Stimulated activated CD8-positive, alpha-beta memory T cell treated with anti-CD3 and anti-CD28 coated beads, Interleukin-4, amount 100 ng/mL, for 48 hours (primary cell): ENCODE data around the gene CCDC120.

ENCODE experiments used
- DNase-seq: peaks from one replicate; pipeline ENCODE4 v3.0.0-alpha.2; 2020

CCDC120 gene

DNA sequence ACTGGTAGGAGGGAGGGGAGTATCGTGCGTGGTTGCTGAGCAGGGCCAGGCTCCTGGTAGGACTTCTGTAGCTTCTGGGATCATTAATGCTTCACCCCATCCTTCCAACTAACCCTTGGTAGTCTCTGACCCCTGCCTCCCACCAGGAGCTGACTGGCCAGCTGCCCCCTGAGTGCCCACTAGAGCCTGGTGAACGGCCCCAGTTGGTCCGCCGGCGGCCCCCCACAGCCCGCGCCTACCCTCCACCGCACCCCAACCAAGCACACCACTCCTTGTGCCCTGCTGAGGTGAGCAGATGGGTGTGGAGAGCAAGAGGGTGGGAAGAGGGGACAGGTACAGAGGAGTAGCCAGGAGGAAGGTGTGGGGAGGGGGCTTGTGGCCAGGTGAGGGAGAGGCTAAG is 4.9 kb downstream of the CCDC120 start:
- no peak for DNase-seq

DNA sequence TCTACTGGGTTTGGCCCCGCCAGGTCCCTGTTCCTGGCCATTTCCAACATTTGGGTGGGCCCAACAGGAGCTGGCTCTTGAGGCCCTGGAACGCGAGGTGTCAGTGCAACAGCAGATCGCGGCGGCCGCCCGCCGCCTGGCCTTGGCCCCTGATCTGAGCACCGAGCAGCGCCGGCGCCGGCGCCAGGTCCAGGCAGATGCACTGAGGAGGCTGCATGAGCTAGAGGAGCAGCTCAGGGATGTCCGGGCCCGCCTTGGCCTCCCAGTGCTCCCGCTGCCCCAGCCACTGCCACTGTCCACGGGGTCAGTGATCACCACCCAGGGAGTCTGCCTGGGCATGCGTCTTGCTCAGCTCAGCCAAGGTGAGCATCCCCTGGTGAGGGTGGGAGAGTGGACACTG is 5.5 kb downstream of the CCDC120 start:
- no peak for DNase-seq

DNA sequence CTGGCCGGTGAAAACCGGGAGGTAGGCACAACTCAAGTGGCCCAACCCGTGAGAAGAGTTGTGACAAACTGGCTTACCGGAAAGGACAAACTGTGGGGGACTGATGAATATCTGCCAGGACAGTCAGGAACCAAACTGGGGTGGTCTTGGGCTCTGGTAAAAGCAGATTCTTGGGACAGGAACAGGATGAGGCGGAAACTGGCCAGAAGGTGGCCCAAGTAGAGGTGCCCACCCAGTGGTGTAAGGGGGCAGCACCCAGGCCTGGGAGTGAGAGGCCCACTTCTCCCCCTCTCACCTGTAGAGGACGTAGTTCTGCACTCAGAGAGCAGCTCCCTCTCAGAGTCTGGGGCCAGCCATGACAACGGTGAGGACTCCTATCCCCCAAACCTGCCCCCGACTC is 5.9 kb downstream of the CCDC120 start:
- DNase-seq: no peak

DNA sequence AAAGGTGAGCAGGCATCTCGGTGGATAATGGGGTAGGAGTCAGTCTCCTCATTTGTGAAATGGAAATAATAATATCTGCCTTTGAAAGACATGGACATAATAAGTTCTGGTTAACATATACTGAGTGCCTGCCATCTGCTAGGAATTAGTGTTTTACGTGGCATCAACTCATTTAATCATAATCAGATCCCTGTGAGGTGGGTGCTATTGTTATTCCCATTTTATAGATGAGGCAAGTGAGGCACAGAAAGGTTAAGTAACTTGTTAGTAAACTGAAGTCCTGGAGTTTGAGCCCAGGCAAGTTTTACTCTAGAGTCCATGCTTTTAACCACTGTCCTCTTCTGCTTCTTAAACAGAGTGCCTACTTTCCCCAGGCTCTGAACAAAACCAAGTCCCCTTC is 7.5 kb downstream of the CCDC120 start:
- no peak for DNase-seq

DNA sequence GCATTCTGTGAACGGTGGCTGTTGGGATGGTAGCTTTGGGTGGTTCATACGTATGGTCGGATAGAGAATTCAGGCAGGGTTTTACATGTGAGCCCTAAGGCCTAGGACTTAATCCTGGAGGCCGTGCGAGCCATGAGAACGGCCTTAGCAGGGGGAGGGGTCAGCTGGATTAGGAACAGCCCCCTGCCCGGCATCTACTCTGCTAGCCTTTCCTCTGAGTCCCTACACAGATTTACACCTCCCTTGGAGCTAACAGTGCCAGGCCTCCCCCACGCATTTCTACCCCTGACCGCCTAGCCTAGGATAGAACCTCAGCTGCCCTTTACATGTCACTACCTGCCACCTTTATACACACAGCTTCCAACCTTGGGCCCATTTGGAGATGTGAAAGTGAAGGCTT is 7.9 kb downstream of the CCDC120 start:
- DNase-seq: no peak

DNA sequence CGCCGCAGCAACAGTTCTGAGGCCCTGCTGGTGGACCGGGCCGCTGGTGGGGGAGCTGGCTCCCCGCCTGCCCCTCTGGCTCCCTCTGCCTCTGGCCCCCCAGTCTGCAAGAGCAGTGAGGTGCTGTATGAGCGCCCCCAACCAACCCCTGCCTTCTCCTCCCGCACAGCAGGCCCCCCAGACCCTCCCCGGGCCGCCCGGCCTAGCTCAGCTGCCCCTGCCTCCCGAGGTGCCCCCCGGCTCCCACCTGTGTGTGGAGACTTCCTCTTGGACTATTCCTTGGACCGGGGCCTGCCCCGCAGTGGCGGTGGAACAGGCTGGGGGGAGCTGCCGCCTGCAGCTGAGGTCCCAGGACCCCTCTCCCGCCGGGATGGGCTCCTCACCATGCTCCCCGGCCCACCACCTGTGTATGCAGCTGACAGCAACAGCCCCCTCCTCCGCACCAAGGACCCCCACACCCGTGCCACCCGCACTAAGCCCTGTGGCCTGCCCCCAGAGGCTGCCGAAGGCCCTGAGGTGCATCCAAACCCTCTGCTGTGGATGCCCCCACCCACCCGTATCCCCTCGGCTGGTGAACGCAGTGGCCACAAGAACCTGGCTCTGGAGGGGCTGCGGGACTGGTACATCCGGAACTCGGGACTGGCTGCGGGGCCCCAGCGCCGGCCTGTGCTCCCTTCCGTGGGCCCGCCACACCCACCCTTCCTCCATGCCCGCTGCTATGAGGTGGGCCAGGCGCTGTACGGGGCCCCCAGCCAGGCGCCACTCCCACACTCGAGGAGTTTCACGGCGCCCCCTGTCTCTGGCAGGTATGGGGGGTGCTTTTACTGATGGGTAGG is 8.7 kb downstream of the CCDC120 start:
- DNase-seq: no peak

DNA sequence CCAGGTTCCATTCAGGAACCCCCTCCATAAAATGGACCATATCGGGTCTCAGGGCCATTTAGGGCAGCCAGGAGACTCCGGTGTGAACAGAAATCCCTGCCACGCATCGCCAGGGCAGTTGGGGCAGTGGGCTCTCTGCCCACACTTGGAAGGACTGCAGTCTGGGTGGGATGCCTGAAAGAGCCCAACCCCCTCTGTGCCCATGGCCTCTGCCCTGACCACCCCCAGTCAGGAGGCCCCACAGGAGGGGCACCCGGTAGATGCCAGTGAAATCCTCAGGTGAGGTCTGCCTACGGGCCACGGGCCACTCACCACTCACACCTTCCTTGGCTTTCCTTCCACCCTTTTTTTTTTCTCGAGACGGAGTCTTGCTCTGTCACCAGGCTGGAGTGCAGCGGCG is 10.2 kb downstream of the CCDC120 start:
- DNase-seq: no peak

DNA sequence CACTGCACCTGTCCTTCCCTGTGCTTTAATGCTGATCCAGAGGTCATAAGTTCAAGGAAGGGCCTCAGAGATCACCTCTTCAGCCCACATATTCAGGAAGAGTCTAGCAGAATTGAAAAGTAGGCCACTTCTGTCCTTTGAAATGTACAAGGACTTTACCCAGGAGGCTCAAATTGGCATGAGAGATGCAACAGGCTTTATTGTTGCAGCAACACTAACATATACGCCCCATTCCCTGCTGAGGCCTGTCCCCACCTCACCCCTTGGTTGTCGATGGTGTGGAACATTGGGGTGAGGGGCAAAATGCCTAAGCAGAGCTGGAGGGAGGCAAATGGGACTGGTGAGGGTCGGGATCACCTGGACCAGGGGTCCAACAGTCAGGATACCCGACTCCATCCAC is 12.2 kb downstream of the CCDC120 start:
- DNase-seq: no peak

DNA sequence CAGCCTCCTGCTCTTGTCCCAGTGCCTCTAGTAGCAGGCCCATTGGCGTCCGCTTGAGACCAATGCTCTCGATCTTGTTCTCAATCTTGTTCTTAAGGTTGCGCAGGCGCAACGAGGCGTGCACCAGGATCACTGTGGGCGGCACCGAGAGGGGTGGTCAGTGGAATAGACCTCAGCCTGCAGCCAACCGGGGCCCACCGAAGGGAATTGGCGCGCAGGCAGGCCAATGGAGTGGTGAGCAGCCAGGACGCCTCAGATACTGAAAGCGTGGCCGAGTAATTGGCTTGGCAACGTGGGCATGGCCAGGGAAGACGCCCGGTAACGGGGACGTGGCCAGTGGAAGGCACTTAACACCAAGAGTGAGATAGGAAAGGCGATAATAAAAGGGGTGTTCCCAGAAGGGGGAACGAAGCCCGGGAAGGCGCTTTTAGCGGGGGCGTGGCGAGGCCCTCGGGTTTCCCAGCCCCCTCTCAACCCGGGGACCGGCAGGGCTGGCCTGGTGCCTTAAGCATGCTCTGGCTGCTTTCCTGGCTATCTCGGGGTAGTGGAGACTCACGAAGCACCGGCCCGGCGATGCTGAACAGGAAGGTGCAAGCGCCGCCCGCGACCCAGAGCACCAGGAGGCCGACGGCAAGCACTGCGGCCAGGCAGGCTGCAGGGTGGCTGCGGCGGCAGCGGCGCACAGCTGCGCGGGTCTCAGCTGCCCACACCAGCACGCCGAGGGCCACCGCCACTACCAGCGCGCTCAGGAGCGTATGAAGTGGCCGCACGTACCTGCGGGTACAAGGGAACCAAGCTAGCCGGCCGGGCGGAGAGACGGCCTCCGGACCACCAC is 13.3 kb downstream of the CCDC120 start:
- no peak for DNase-seq

DNA sequence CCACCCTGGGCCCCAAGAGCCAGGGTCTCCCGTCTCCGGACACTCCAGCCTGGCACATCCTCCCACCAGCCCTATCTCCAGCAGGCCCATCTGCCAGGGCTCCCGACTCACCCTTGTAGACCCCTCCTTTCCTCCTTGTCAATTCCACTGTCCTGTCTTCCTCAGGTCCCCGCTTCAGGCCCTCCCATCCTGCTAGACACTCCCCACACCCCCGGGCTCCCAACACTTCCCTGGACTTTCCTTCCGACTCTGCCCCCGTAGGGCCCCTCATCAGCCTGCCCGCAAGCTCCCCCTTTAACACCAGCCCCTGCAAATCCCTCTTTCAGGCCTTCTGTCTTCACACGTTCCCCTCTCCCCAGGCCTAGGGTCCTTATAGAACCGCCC is 13.9 kb downstream of the CCDC120 start:
- no peak for DNase-seq

DNA sequence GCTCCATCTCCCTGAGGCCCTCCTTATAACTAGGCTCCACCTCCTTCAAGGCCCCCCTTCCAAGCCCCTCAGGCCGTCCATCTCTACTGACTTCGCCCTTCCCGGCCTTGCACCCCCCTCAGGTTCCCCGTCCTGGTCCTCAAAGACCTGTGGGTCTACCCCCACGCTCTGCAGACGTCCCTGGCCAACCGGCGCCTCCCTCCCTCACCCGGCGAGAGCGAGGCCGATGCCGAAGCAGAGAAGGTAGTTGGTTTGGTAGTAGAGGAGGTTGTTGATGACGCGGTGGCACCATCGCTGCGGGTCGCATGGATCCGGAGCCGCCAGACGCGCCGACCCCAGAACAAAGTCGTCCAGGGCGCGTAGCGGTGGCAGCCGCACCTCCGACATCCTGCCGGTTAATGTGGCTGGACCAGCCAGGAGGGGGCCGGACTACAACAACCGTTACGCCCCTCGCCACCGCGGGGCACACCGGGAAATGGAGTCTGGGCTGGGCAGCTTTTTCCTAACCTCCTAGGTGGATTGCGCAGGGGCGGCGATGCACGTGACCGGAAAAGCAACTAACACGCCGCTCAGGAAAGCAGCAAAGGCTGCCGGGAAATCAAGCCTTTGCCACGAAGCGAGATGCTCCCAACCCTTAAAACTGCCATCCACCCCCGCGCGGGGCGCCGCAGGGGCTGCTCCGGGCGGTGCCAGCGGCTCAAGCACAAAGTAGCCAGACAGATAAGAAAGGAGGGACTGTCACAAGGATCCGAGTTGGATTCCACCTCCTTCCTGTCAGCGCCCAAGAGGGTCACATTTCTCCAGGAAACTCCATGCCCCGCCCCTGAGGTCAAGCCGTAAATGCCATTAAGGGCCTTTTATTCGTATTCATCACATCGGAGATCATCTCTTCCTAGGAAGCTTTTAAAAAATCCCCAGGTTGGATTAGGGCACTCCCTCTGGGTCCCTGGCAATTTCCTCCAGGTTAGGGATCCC is 15.1 kb downstream of the CCDC120 start, which contains the start of gene PRAF2:
Gene PRAF2, minus strand, starts transcription at position 402 of the 975 bp plus-strand sequence. Its CDS starts 15 bp downstream, at position 387.
- peak; percentile 90 for DNase-seq

DNA sequence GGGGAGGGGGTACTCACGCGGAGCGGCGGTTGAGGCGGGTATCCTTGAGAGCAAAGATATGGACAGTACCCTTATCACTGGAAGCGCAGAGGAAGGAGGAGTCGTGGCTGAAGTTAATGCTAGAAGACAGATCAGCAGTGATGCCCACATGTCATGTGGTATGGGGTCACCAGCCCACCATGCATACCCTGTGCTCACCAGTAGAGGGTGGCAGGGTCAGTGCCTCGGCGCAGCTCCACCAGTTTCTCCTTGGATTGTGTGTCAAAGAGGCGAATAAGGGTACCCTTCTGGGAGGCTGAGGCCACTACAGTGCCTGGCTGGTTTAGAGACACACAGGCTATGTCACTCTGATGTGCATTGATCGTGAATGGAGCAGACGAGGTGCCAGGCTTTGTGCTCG is 16.5 kb downstream of the CCDC120 start:
- DNase-seq: no peak

DNA sequence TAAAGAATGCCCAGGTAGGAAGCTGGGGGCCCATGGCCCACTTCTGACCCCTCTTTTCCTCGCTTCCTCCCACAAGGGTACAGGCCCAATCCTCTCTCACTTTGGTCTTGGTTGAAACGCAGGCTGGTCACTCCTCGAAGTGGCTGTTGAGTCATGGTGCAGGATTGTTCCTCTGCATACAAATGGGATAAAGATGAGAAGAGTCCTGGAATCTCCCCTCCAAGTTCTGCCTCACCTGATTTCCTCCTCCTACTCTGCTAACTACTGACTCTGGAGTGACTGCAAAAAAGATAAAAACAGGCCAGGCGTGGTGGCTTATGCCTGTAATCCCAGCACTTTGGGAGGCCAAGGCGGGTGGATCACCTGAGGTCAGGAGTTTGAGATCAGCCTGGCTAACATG is 19.1 kb downstream of the CCDC120 start:
- no peak for DNase-seq

DNA sequence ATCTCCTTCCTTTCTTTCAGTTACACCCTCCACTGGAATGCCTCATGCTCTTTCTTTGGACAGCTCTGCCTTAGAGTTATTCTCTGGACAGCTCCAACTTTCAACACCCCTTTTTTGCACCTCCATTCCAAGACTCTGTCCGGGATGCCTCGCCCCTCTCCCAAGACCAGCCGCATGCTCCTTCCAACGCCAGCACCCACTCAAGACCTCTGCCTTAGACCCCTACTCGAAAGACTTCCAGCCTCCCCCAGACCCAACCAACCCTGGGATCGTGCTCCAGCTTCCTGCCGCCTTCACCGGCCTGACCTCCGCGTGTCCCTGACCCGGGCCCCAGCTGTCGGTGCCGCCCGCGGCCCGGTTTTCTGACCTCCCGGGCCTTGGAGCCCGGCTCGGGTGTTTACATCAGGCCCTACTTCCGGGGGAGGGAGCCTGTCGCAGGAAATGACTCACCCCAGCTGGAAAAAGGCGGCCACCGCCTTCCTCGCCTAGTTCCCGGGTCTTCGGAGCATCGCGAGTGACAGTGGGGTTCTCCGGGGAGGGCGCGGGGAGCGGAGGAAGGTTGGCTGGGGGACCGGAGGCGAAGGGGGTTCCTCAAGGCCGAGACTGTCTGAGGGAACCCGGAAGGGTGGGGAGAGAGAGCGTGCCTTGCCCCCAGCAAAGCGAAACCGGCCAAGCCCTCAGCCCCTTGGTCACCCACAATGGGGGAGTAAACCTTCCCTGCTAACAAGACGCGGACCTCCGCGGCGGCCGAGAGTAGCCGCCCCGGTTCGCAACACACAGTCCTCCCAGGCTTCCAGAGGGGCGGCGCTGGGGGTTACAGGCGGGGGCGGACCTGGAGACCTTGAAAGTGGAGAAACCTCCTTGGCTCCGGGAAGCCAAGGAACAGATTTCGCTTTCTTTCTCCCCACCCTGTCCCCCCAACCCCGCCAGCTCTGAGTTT is 21.0 kb downstream of the CCDC120 start, which contains the start of gene WDR45:
Gene WDR45, minus strand, starts transcription at position 399 of the 940 bp plus-strand sequence. CDS start 1,792 bp downstream, outside the sequence.
- peak; percentile 75 for DNase-seq

DNA sequence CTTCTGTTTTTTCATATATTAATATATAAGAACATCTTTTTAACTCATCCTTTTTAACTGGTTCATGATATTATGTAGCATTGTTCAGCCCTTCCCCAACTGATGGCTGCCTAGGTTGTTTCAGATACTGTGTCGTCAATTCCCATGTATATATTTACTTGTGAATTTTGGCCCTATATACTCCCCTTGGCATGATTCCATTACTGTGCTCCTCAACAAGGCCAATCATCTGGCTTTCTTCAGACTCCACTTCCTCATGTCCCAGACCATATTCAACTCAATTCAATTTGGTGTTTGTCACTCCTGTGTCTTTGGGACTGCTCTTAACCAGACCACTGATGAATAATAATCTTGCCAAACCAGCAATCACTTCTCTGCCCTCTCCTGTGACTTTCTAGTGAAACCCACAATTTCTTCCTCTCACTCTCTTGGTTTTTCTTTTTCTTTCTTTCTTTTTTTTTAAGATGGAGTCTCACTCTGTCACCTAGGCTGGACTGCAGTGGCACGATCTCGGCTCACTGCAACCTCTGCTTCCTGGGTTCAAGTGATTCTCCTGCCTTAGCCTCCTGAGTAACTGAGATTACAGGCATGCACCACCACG is 23.6 kb downstream of the CCDC120 start:
- DNase-seq: no peak

DNA sequence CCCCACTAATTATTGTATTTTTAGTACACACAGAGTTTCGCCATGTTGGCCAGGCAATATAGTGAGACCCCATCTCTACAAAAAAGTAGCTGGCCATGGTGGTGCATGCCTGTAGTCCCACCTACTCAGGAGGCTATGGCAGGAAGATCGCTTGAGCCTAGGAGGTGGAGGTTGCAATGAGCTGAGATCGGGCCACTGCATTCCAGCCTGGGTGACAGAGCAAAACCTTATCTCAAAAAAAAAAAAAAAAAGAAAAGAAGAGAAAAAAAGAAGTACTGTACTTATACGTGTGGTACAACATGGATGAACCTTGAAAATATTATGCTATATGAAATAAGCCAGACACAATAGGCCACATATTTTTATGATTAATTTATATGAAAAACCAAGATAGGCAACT is 30.8 kb downstream of the CCDC120 start:
- DNase-seq: no peak

DNA sequence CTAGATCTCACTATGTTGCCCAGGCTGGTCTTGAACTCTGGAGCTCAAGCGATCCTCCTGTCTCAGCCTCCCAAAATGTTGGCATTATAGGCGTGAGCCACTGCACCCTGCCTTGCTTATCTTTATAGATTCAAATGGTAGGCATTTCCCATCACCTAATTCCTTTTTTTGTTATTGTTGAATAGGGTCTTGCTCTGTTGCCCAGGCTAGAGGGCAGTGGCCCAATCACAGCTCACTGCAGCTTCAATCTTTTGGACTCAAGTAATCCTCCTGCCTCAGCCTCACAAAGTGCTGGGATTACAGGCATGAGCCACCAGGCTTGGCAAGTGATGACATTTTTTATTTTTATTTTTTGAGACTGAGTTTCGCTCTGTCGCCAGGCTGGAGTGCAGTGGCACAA is 37.6 kb downstream of the CCDC120 start:
- DNase-seq: no peak

DNA sequence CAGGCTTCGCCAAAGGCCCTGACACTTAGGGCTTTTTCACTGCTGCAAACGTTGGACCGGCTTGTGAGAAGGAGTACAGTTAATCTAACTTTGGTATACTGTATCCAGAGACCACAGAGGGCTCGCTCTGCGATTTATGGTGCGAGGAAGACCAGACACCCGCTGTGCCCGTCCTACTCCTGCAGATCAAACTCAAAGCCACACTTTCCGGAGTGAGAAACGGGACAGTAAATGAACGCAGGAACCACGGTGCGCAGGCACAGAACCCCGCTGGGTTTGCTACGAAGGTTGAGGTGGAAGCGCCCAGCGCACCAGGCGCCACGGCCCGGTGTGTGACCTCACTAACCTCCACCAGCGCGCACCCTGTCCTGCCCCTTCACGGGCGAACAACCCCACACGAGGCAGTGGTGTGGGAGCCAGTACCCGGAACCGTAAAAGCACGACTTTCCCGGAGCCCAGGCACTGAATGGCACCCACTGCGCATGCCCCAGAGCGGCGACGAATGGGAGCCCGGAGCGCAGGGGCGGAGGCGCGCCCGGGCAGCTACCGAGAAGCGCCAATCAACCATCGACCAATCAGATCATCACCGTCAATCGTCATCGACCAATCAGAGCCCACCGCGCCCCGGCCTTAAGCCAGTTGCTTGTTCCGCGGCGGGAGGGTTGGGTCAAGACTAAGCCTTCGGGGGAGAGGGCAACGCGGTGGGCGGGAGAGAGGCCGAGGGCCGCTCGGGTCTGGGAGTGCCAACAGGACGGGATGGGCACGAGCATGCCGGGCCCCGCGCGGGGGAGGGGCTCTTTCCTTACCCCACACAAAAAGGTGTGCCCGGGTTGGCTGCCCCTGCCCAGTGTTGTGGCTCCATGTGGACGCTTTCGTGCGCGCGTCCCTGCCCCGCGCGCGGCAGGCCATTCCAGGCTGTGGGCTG is 42.2 kb downstream of the CCDC120 start:
- peak; percentile 86 for DNase-seq

DNA sequence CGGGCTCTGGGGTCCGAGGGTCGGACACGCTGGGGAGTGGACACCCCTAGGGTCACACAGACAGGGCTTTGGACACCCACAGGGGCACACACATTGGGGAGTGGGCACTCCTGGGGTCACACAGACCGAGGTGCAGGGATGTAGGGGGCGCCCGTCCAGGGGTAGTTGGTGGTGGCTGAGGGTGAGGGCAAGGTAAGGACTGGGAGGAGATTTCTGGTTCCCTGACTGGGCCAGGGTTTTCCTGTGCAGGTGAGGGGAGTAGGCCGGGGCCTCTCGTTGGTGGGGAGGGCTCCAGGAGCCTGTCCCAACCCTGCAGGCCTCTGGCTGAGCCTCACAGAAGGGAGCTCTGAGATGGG is 42.8 kb downstream of the CCDC120 start:
- no peak for DNase-seq

DNA sequence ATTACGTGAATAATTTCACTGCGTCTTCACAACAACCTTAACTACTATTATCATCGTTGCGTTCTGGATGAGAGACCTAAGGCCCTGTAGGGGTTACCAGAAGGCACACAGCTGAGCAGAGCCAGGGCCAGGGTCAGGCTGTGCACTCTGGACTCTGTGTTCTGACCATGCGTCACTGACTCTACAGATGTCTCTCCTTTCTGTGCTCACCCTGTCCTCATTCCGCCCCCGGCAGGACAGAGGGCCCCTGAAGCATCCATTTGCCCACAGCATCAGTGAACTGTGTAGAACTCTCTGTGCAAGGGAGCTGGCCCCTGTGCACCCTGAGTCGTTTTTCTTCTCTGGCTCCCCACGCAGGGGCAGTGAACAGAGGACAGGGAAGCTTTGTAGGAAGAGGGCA is 43.4 kb downstream of the CCDC120 start:
- no peak for DNase-seq
